Heart left ventricle (tissue), 13 donors: Measurements from ENCODE around the gene AGPAT1.

Experiments used
- POLR2A ChIP-seq, 2 donors: fragments of 450-650 bp; IDR thresholded peaks; one replicate each; pipeline ENCODE4 v1.6.1; 2017; ENCODE audit warnings: antibody characterized with exemption in 2 of 2, mild to moderate bottlenecking in 2 of 2, moderate library complexity in 2 of 2
- TF ChIP-seq, protein P1 (sequence below), 12 donors: fragments of 200-600 bp; sonication (generic) in 4 of 12; IDR thresholded peaks; one replicate each; pipeline versions ENCODE4 v1.5.0 to v1.8.0; 2018 to 2022; ENCODE audit warnings: antibody characterized with exemption in 12 of 12, mild to moderate bottlenecking in 5 of 12
- donor health status: ischemic (EF 13 %, LVEDD 7.1; RV severe dilation, severe dysfunction).
- donor health status: DM: no; HTN: yes; CAD: no.
- donor health status: DM: no; HTN: no; CAD: no.
- donor health status: ischemic (EF 25% LVEDD 6.9; RV normal size, moderate dysfunction).
- donor health status: ischemic (EF 25% LVEDD 5.7; RV mildly dilated, moderate dysfunction).
- donor health status: ischemic (EF 35%, LVEDD 5.7; RV mildly dilated, moderate dysfunction).
- donor health status: nonischemic (EF 11% LVEDD 7.7; RV severe dilation, severe dysfunction).
- donor health status: DM: yes; HTN: yes; CAD: no.
- donor health status: PGD.
- donor health status: ischemic (EF 29% LVEDD 5.4; RV normal size, mild dysfunction).
- donor health status: nonischemic (EF 23%, LVEDD 6.1; RV moderate dilation, normal function).

GRCh38 chr6:32181148-32181702 lies 5.3 kb upstream of the AGPAT1 start:
- TF ChIP-seq, protein P1, sequence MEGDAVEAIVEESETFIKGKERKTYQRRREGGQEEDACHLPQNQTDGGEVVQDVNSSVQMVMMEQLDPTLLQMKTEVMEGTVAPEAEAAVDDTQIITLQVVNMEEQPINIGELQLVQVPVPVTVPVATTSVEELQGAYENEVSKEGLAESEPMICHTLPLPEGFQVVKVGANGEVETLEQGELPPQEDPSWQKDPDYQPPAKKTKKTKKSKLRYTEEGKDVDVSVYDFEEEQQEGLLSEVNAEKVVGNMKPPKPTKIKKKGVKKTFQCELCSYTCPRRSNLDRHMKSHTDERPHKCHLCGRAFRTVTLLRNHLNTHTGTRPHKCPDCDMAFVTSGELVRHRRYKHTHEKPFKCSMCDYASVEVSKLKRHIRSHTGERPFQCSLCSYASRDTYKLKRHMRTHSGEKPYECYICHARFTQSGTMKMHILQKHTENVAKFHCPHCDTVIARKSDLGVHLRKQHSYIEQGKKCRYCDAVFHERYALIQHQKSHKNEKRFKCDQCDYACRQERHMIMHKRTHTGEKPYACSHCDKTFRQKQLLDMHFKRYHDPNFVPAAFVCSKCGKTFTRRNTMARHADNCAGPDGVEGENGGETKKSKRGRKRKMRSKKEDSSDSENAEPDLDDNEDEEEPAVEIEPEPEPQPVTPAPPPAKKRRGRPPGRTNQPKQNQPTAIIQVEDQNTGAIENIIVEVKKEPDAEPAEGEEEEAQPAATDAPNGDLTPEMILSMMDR (IDR thresholded peaks at IDR 0.05): no peak
- TF ChIP-seq POLR2A (IDR thresholded peaks at IDR 0.05): no peak
